22Rv1 (cell line): ENCODE data around the gene LRRC61.

Experiments
- H3K27ac ChIP-seq: fragments of 450-650 bp; 2 replicates; pipeline ENCODE4 v1.5.1; 2017
- ZFX ChIP-seq: fragments of 450-650 bp; IDR thresholded peaks from 2 replicates; pipeline ENCODE4 v1.6.1; 2017; ENCODE audit warnings: antibody characterized with exemption, borderline replicate concordance
- TF ChIP-seq, protein P1 (sequence below): fragments of 450-650 bp; IDR thresholded peaks from 2 replicates; pipeline ENCODE4 v1.5.1; 2017; ENCODE audit warnings: mild to moderate bottlenecking

LRRC61 gene

DNA sequence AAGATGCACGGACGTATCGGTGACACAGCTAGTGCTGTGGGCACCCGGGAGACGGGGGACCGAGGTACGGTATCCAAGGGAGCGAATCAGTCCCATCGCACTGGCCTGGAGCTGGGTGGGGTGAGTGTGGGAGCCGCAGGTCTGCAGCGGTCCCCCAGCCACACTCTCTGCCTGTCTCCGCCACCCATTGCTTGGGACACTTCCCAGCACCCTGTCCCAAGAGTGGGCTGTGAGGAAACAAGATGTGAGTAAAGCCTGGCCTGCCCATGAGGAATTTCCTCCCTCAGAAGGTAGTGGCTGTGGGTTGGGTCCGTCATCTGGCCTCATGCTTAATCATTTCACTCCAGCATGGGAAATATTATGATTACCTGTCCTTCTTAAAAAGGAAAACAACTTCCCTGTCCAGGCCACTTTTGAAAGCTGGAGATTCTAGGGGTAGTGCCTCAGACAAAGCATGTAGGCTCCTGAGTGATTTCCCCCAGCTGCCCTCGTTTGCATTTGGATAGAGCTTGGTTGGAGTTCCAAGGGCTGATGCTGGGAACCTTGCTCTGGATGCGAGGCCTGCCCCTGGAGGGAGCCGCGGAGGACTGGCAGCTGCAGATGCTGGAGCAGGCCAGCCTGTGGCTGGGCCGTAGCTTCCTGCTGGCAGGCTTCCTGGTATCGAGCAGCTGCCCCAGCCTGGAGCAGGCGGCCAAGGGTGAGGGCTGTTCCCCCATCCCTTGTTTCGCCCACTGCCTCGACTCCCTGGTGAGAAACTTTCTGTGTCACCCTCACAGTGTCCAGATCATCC is 6.4 kb downstream of the LRRC61 start:
- TF ChIP-seq, protein P1, sequence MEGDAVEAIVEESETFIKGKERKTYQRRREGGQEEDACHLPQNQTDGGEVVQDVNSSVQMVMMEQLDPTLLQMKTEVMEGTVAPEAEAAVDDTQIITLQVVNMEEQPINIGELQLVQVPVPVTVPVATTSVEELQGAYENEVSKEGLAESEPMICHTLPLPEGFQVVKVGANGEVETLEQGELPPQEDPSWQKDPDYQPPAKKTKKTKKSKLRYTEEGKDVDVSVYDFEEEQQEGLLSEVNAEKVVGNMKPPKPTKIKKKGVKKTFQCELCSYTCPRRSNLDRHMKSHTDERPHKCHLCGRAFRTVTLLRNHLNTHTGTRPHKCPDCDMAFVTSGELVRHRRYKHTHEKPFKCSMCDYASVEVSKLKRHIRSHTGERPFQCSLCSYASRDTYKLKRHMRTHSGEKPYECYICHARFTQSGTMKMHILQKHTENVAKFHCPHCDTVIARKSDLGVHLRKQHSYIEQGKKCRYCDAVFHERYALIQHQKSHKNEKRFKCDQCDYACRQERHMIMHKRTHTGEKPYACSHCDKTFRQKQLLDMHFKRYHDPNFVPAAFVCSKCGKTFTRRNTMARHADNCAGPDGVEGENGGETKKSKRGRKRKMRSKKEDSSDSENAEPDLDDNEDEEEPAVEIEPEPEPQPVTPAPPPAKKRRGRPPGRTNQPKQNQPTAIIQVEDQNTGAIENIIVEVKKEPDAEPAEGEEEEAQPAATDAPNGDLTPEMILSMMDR = no peak
- TF ChIP-seq ZFX = no peak

DNA sequence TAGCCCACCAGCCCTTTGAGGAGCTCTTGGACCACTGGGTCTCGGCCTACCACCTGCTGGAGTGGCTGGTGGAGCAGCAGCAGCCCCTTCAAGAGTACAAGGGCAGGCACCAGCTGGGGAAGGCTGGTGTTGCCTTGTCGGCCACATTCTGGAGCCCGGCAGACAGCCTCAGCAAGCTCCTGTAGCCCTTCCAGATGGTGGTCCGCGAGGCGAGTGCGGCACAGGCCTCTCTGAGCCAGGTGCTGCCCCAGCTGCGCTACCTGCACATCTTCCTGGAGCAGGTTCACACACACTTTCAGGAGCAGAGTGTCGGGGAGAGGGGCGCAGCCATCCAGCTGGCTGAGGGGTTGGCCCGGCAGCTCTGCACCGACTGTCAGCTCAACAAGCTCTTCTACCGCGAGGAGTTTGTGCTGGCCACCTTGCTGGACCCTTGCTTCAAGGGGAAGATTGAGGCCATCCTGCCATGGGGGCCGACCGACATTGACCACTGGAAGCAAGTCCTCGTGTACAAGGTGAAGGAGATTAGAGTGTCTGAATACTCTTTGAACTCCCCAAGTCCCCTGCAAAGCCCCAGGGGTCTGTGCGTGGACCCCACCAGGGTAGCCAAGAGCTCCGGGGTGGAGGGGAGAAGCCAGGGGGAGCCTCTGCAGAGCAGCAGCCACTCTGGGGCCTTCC is 7.2 kb downstream of the LRRC61 start:
- no peak overlapping the region for H3K27ac ChIP-seq
- TF ChIP-seq, protein P1 = no peak
- TF ChIP-seq ZFX = no peak

More for the DNA sequence above, 6.4 kb downstream of the LRRC61 start:
- H3K27ac ChIP-seq = no peak overlapping the region

DNA sequence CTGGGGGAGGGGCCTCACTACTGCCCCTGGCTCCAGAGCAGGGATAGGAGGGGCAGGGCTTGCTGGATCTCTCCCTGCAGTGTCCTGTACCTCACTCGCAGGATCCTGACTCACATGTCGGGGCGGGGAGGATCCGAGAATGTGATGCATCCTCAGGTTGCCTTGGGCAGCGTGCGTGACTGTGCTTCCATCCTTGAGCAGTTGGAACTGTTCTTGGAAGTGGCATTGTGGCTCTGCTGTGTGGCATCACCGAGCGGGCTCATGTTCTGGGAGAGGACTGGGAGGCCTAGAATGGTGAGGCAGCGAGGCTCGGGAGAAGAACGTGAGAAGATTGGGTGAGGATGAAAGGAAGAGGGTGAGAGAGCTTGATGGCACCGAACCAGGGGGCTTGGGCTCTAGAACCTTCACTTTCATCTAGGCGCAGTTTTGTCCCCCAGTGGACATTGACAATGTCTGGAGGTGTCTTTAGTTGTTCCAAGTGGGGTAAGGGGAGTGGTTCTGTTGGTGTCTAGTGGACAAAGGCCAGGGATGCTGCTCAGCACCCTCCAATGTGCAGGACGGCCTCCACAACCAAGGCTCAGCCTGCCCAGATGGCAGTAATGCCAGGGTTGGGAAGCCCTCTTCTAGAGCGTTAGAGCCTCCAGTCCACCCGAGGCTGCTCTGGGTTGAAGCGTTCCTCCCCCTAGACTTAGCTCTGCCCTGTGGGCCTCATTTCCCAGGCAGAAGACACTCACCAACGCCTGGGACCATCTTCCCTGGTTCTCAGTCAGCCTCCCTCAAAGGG is 9.9 kb downstream of the LRRC61 start:
- TF ChIP-seq ZFX = no peak
- TF ChIP-seq, protein P1 = no peak
- H3K27ac ChIP-seq = no peak overlapping the region

DNA sequence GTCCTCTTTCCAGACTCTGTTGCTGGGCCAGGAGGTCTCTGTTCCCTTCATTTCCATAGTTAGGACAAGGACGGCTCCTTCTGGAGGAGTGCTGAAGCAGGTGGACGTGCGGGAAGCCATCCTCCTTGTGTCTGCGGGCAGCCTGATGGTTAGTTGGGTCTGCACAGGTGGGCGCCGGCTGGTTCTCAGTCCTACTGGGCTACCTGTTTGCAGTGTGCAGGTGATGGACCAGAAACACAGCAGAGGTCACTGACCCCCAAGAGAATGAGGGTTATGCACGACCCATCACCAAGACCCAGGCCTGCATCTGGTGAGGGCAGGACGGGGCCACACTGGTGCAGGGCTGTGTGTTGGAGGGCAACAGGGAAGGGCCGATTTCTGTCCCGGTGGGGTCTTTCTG is 10.5 kb downstream of the LRRC61 start:
- H3K27ac ChIP-seq = no peak overlapping the region
- no peak for TF ChIP-seq ZFX
- TF ChIP-seq, protein P1 = no peak

DNA sequence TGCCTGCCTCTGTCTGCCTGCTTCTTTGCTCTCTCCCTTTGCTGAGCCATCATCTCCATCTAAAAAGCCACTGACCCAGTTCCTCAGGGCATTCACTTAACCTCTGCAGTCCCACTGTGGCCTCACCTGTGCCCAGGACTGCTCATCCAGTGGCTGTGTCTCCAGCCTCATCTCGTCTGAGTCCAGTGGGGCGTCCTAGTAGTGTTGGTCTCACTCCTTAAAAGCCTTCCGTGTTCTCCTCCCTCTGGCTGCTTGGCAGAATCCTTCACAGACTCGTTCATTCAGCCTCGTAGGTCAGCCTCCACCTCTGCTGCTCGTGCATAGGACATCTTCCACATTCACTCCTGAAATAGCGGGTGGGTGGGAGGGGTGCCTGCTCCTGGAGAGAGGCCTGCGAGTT is 11.0 kb downstream of the LRRC61 start:
- H3K27ac ChIP-seq = no peak overlapping the region
- no peak for TF ChIP-seq ZFX
- TF ChIP-seq, protein P1 = no peak

DNA sequence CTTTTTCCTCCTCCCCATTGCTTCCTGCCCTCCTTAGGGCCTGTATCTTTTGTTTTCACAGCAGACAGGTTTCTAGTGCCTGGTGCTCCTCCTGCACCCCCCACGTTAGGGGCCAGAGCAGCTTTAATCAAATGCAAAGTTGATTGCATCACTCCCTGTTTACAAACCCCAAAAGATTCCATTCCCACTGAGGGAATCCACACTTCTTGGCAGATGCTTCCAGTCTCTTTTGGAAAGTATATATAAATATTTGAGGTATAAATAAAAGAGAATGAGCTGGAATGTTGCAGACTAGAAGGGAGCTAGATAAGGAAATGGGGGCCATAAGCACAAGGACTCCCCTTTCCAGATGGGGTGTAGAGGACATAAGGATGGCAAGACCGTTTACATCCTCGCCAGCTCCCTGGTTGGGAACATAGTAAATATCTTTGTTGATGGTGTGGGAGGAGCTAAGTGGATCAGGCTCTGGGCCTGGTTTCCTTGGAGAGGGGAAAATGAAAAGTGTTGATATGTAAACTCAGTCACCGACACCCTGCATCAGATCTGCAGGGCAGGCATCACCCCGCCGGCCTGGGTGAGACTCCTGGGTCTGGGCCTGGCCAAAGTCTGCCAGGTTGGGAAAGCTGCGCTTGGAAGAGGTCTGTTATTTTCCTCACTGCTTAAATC is 12.1 kb downstream of the LRRC61 start:
- TF ChIP-seq ZFX = no peak
- TF ChIP-seq, protein P1 = no peak
- H3K27ac ChIP-seq = no peak overlapping the region
